Mesothelial cell of epicardium (in vitro differentiated cells): ENCODE measurements around the gene CSTB. TPM values are rescaled to one million over a fixed set of nuclear protein-coding genes. Genes with fewer than 3 reads are reported as not detected.

Experiments
- DNase-seq, 2 experiments: peaks; one replicate each; pipeline ENCODE4 v3.0.0; 2021; ENCODE audit warnings: low spot score in 2 of 2; ENCODE audit not compliant: unreplicated experiment in 2 of 2
- H3K27ac Mint-ChIP-seq: 2 replicates; pipeline ENCODE4 v1.8.0; 2021; ENCODE audit warnings: mixed read lengths
- H3K27me3 Mint-ChIP-seq: 2 replicates; pipeline ENCODE4 v1.8.0; 2021; ENCODE audit warnings: low read depth, mixed read lengths
- H3K36me3 Mint-ChIP-seq: 2 replicates; pipeline ENCODE4 v1.8.0; 2021; ENCODE audit warnings: mixed read lengths
- H3K4me1 Mint-ChIP-seq: 2 replicates; pipeline ENCODE4 v1.8.0; 2021; ENCODE audit warnings: mixed read lengths
- H3K4me3 Mint-ChIP-seq: 2 replicates; pipeline ENCODE4 v1.8.0; 2021; ENCODE audit warnings: mild to moderate bottlenecking, moderate library complexity, mixed read lengths
- H3K9me3 Mint-ChIP-seq: 2 replicates; pipeline ENCODE4 v1.8.0; 2021; ENCODE audit warnings: mixed read lengths
- CTCF ChIP-seq: fragments of 200-600 bp; sonication (generic); IDR thresholded peaks from one replicate; pipeline ENCODE4 v1.5.0; 2021; ENCODE audit warnings: antibody characterized with exemption; ENCODE audit not compliant: unreplicated experiment
- total RNA-seq: library from RNA; stranded (reverse); gene quantifications from 3 replicates; pipeline ENCODE4 v1.2.1, GENCODE V29; 2021

Gene CSTB
- total RNA-seq, 1 donor from 2014 or later = 23.3 TPM

- Mint-ChIP-seq H3K36me3 (no peaks in the 10 kb centered on the region), H3K27ac (no peak overlapping the region), H3K4me1 (peaks cover 8% of the 10 kb centered on the region), H3K27me3 (peaks cover 4% of the 10 kb centered on the region), H3K4me3 (peak overlapping the region; percentile 2), H3K9me3 (peaks cover 6% of the 10 kb centered on the region)
- TF ChIP-seq CTCF = no peak
- DNase-seq = no peak
Observed at GRCh38 chr21:43815107-43815613, 39.1 kb upstream of the CSTB start.

- Mint-ChIP-seq H3K36me3 (no peaks in the 10 kb centered on the region), H3K4me3 (peak overlapping the region; percentile 2), H3K27me3 (peaks cover 4% of the 10 kb centered on the region), H3K27ac (no peak overlapping the region), H3K4me1 (peaks cover 8% of the 10 kb centered on the region), H3K9me3 (peaks cover 6% of the 10 kb centered on the region)
- no peak for DNase-seq
- no peak for TF ChIP-seq CTCF
Observed at GRCh38 chr21:43814215-43815106, 38.4 kb upstream of the CSTB start.

GRCh38 chr21:43813656-43813980, 37.5 kb upstream of the CSTB start:
- no peaks in the 10 kb centered on the region for H3K36me3 Mint-ChIP-seq
- peaks cover 4% of the 10 kb centered on the region for H3K27me3 Mint-ChIP-seq
- no peak for DNase-seq
- no peak for TF ChIP-seq CTCF
- H3K9me3 Mint-ChIP-seq = peaks cover under 1% of the 10 kb centered on the region
- no peak overlapping the region for H3K27ac Mint-ChIP-seq
- H3K4me1 Mint-ChIP-seq = peaks cover 11% of the 10 kb centered on the region
- no peak overlapping the region for H3K4me3 Mint-ChIP-seq

- Mint-ChIP-seq H3K4me1 (peaks cover 11% of the 10 kb centered on the region), H3K4me3 (no peak overlapping the region), H3K27me3 (peaks cover 4% of the 10 kb centered on the region), H3K36me3 (no peaks in the 10 kb centered on the region), H3K27ac (no peak overlapping the region), H3K9me3 (no peaks in the 10 kb centered on the region)
- no peak for DNase-seq
- TF ChIP-seq CTCF = no peak
Observed at GRCh38 chr21:43812957-43813655, 37.0 kb upstream of the CSTB start.

- H3K4me1 Mint-ChIP-seq = peaks cover 11% of the 10 kb centered on the region
- peaks cover 4% of the 10 kb centered on the region for H3K27me3 Mint-ChIP-seq
- no peak for TF ChIP-seq CTCF
- no peaks in the 10 kb centered on the region for H3K9me3 Mint-ChIP-seq
- H3K4me3 Mint-ChIP-seq = no peak overlapping the region
- DNase-seq = no peak
- peak overlapping the region; percentile 32 for H3K27ac Mint-ChIP-seq
- no peaks in the 10 kb centered on the region for H3K36me3 Mint-ChIP-seq
Observed at GRCh38 chr21:43812139-43812821, 36.2 kb upstream of the CSTB start.
